Neural crest cell (in vitro differentiated cells): ENCODE measurements around the gene HOXD9. TPM values are rescaled to one million over a fixed set of nuclear protein-coding genes. Genes with fewer than 3 reads are reported as not detected.

Experiments
- DNase-seq: peaks from one replicate; pipeline ENCODE4 v3.0.0; 2021; ENCODE audit warnings: low read depth, mixed read lengths, low spot score
- H3K27ac Mint-ChIP-seq: one replicate; pipeline ENCODE4 v1.8.0; 2021; ENCODE audit warnings: mild to moderate bottlenecking, mixed read lengths; ENCODE audit not compliant: unreplicated experiment
- H3K27me3 Mint-ChIP-seq: 2 replicates; pipeline ENCODE4 v1.8.0; 2021; ENCODE audit warnings: low read depth, mild to moderate bottlenecking, mixed read lengths
- H3K36me3 Mint-ChIP-seq: 2 replicates; pipeline ENCODE4 v1.8.0; 2021; ENCODE audit warnings: low read depth, mild to moderate bottlenecking, mixed read lengths
- H3K4me1 Mint-ChIP-seq: 2 replicates; pipeline ENCODE4 v1.8.0; 2021; ENCODE audit warnings: mixed read lengths
- H3K4me3 Mint-ChIP-seq: one replicate; pipeline ENCODE4 v1.8.0; 2021; ENCODE audit warnings: mild to moderate bottlenecking, mixed read lengths
- H3K9me3 Mint-ChIP-seq: 2 replicates; pipeline ENCODE4 v1.8.0; 2021; ENCODE audit warnings: mixed read lengths
- total RNA-seq: library from RNA; stranded (reverse); gene quantifications from 2 replicates; pipeline ENCODE4 v1.2.1, GENCODE V29; 2021
- TF ChIP-seq, protein P1 (sequence below): fragments of 200-600 bp; sonication (generic); conservative IDR thresholded peaks from 2 replicates; pipeline ENCODE4 v1.5.0; 2021; ENCODE audit warnings: antibody characterized with exemption, mild to moderate bottlenecking

Gene HOXD9
- total RNA-seq, 1 donor from 2014 or later, result not detected

DNA sequence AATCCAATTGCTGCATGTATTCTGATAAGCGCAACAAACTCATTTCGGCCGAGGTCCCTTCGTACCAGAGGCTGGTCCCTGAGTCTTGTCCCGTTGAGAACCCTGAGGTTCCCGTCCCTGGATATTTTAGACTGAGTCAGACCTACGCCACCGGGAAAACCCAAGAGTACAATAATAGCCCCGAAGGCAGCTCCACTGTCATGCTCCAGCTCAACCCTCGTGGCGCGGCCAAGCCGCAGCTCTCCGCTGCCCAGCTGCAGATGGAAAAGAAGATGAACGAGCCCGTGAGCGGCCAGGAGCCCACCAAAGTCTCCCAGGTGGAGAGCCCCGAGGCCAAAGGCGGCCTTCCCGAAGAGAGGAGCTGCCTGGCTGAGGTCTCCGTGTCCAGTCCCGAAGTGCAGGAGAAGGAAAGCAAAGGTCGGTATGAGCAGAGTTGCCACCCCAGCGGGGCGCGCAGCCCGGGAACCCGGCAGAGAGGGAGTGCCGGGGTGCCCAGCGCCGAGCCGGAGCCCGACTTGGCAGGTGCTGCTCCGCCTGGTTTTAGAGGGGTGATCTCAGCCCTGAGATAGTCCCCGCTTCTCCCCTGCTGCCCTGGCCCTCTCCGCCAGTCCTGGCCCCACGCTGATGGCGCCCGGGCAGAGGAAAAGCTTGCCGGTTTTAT is 5.2 kb upstream of the HOXD9 start:
- TF ChIP-seq, protein P1, sequence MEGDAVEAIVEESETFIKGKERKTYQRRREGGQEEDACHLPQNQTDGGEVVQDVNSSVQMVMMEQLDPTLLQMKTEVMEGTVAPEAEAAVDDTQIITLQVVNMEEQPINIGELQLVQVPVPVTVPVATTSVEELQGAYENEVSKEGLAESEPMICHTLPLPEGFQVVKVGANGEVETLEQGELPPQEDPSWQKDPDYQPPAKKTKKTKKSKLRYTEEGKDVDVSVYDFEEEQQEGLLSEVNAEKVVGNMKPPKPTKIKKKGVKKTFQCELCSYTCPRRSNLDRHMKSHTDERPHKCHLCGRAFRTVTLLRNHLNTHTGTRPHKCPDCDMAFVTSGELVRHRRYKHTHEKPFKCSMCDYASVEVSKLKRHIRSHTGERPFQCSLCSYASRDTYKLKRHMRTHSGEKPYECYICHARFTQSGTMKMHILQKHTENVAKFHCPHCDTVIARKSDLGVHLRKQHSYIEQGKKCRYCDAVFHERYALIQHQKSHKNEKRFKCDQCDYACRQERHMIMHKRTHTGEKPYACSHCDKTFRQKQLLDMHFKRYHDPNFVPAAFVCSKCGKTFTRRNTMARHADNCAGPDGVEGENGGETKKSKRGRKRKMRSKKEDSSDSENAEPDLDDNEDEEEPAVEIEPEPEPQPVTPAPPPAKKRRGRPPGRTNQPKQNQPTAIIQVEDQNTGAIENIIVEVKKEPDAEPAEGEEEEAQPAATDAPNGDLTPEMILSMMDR, result no peak
- peaks cover 7% of the 10 kb centered on the region for H3K9me3 Mint-ChIP-seq
- H3K4me3 Mint-ChIP-seq, result peak overlapping the region; percentile 39
- H3K36me3 Mint-ChIP-seq, result peaks cover 7% of the 10 kb centered on the region
- H3K27ac Mint-ChIP-seq, result no peak overlapping the region
- H3K27me3 Mint-ChIP-seq, result peaks cover 98% of the 10 kb centered on the region
- H3K4me1 Mint-ChIP-seq, result no peaks in the 10 kb centered on the region
- DNase-seq, result no peak

GRCh38 chr2:176117823-176118371 is 4.6 kb upstream of the HOXD9 start:
- H3K4me3 Mint-ChIP-seq, result peak overlapping the region; percentile 20
- H3K9me3 Mint-ChIP-seq, result peaks cover 7% of the 10 kb centered on the region
- no peak overlapping the region for H3K27ac Mint-ChIP-seq
- no peaks in the 10 kb centered on the region for H3K4me1 Mint-ChIP-seq
- H3K36me3 Mint-ChIP-seq, result peaks cover 7% of the 10 kb centered on the region
- peaks cover 97% of the 10 kb centered on the region for H3K27me3 Mint-ChIP-seq
- TF ChIP-seq, protein P1, result no peak
- DNase-seq, result no peak

- Mint-ChIP-seq H3K4me1 (no peaks in the 10 kb centered on the region), H3K36me3 (peaks cover 7% of the 10 kb centered on the region), H3K9me3 (peaks cover 7% of the 10 kb centered on the region), H3K4me3 (peak overlapping the region; percentile 20), H3K27ac (no peak overlapping the region), H3K27me3 (peaks cover 95% of the 10 kb centered on the region)
- DNase-seq, result no peak
- TF ChIP-seq, protein P1, result peak; percentile 56
These were observed 3.7 kb upstream of the HOXD9 start for GRCh38 chr2:176118601-176119339.

- Mint-ChIP-seq H3K9me3 (peaks cover 7% of the 10 kb centered on the region), H3K27ac (no peak overlapping the region), H3K4me1 (no peaks in the 10 kb centered on the region), H3K4me3 (peak overlapping the region; percentile 67), H3K27me3 (peaks cover 95% of the 10 kb centered on the region), H3K36me3 (peaks cover 7% of the 10 kb centered on the region)
- TF ChIP-seq, protein P1, result peak; percentile 18
- DNase-seq, result no peak
These were observed 1.9 kb upstream of the HOXD9 start for GRCh38 chr2:176120364-176121189.
